ENCODE data around the gene CPT1C.
A peak's percentile ranks its signal among the peaks of the same experiment; 100 is the strongest.

The CPT1C gene

DNA sequence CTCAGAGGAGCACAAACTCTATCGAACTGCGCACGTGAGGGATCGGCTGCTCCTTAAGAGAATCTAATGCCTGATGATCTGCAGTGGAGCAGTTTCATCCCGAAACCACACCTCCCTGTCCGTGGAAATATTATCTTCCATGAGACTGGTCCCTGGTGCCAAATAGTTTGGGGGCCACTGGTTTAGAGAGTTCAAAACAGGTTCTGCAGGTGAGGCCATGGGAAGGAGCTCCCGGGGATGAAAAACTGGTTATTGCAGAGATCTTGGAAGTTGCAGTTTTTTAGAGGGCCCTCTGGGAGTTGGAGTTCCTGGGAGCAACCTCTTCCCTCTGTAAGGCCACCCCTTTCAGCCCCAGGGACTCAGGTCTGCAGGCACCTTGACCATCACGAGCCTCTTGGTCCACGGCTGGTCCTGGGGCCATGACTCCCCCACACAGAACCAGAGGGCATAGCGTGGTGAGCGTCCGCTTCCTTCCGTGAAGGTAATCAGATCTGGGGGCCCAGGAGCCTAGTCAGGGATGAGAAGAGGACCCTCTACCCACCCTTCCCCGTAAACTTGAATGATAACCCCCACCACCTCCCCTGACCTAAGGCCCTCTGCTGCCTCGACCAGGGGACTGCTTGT, 30.5 kb upstream of the CPT1C start:
- no peak for DNase-seq (ENCODE audit: low read depth)

DNA sequence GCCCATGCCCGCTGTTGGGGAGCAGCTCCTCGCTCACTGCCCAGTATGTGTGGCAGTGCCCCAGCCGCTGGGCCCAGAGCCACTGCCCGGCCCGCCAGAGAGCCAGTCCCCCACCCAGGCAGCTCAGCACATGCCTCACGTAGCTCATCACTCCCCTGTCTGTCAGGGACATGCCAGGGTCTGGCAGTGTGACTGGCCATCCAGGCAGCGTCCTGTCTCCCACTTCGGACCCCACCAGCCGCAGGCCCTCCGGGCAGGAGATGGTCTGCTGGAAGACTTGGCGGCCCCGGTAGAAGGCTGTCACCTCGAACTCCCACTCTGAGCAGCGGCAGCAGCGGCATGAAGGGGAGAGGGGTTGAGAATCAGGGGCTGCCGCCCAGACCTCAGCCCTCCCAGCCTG, 28.9 kb upstream of the CPT1C start:
- no peak for DNase-seq (ENCODE audit: low read depth)

DNA sequence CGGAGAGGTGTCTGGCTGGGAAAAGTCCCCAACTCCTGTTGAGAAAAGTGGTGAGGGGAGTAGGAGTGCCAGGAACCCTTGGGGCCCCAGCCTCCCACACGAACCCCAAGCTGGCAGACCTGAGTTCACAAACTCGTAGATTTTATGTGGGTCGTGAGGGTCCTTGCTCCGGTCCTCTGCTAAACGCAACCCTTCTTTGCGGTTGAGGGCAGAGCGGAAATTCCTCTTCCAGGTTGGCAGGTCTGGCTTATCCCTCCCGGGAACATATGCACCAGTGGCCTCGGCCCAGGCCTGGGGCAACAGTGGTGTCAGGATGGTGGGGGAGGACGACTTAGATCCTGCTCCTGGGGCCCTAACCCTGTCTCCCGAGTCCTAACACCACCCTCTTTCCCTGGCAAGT, 27.7 kb upstream of the CPT1C start:
- DNase-seq (ENCODE audit: low read depth): no peak

DNA sequence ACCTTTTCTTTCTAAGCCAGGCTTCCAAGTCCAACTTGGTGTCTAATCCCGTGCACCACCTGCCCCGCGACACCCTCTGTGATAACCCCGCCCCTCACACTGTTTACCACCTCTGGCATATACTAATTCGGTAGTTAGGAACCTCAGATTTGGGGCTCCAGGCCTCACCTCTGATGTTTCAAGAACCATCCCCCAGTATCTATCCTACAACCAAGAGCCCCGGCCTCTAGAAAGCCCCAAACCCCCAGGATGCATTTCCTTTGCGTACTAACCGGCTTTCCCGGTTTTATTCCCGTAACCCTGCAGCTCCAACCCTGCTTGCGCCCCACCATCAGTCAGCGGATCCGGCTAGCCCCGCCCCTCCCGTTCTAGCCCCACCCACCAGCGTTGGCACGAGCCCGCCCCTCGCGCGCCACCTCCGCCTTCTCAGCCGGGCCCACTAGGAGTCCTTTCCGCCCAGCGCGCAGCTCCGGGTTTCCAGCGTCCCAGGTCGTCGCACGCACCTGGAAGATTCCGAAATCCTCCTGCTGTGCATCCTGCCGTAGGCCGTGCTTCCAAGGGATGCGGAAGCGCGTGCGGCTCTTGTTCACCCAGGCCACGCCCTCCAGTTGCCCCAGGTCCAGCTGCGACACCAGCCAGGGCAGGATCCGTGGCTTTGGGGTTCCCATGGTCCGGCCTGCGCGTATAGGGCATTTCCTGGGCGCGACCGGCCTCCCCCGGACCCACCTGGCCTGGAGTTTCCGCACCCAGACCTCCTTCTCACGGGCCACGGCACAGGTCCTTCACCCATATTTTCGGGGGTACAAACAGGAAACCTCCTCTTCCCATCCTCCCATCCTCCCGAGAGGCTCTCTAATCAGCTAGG, 26.5 kb upstream of the CPT1C start:
- DNase-seq (ENCODE audit: low read depth): peak; percentile 75

DNA sequence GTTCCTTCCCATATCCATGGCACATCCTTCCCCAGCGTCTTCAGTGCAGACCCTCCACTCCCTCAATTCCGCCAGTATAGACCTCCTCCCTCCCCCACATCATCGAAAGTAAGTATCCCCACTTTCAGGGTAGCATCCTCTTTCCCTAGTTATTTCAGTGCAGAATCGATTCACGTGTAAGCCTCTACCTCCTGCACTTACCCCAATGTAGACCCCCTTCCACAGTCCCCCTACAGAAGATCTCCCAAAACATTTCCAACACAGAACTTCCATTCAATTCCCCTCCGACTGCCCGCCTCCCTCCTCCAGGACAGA, 25.9 kb upstream of the CPT1C start:
- DNase-seq (ENCODE audit: low read depth): no peak

DNA sequence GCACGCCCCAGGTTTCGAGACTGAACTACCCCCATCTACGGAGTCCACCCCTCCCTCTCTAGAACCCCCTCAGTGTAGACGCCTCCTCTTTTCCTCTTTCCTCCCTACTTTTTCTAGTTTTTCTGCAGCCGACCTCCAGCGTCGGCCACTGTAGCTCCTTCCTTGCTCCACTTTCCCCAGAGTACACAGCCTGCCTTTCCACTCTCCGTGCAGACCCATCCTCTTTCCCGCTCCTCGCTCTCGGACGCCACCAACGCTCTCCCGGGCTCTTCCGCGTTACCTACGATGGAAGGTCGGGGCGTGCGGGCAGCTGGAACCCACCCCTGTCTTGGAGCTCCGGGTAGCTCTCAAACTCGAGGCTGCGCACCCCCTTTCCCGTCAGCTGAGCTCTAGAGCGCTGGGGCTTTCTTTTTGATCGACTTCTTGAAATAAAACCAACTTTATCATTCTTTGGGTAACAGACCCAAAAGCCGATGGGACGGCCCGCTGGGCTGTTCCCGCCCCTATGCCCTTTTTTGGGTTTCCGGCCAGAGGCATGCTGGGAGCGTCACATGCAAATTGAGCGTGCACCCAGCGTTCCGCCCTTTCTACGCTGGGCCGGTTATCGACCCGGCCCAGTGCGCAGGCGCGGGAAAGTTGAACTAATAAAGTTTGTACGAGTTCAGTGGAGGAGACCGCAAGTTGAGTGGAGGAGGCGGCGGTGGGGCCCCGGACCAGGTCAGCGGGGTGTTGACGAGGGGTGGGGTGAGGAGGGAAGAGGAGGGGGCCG, 25.4 kb upstream of the CPT1C start, which contains the start of the genes BCL2L12 and IRF3:
Gene BCL2L12, plus strand, starts transcription at position 583 of the 769 bp plus-strand sequence. CDS start 760 bp downstream, outside the sequence.
Gene IRF3, minus strand, starts transcription at position 507 of the 769 bp plus-strand sequence. CDS start 1,019 bp downstream, outside the sequence.
- DNase-seq (ENCODE audit: low read depth): peak; percentile 94

DNA sequence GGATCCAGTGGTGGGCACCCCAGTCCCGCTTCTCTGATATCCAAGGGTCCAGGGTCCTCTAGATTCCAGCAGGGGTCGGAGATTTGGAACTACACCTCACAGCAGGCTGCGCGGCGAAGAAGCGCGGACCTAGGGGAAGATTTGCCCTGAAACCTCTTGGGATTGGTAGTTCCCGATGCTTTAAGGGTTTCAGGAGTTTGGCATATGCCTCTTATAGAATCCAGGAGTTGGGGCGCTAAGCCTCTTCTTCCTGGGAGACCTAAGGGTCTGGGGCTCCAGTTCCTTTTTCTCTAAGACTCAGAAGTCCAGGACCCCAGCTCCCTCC, 24.8 kb upstream of the CPT1C start:
- no peak for DNase-seq (ENCODE audit: low read depth)

DNA sequence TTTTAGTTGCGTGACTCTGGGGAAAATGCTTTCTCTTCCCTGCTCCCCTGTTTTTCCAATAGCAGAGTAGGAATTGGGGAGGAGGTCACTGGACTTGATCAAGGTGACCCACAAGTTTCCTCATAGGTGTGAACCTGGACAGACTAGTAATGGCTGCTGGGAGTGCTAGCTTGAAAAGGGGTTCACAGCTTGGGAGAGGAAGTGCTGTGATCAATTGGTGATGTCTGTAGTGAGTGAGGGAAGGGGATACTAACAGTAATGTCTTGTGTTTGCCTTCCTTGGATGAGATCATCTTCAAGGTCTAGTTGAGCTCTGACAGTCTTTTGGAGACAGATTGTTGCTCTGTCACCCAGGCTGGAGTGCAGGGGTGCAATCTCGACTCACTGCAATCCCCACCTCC, 23.4 kb upstream of the CPT1C start:
- no peak for DNase-seq (ENCODE audit: low read depth)

DNA sequence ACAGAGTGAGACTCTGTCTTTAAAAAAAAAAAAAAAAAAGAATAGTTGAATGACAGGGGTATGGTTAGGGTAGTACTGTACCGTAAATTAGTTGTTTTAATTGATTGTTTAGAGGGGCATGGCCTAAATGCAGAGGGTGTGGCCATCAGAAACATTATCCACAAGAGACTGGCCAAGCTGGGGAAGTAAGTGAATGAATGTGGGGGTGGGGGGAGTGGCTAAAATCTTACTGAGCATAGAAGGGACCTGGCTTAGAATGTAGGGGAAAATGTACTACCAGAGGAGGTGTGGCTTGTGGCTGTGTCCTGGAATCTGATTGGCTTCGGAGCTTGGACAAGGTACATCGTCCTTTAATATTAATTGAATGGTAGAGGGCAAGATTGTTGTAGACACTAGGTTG, 21.4 kb upstream of the CPT1C start:
- DNase-seq (ENCODE audit: low read depth): no peak

DNA sequence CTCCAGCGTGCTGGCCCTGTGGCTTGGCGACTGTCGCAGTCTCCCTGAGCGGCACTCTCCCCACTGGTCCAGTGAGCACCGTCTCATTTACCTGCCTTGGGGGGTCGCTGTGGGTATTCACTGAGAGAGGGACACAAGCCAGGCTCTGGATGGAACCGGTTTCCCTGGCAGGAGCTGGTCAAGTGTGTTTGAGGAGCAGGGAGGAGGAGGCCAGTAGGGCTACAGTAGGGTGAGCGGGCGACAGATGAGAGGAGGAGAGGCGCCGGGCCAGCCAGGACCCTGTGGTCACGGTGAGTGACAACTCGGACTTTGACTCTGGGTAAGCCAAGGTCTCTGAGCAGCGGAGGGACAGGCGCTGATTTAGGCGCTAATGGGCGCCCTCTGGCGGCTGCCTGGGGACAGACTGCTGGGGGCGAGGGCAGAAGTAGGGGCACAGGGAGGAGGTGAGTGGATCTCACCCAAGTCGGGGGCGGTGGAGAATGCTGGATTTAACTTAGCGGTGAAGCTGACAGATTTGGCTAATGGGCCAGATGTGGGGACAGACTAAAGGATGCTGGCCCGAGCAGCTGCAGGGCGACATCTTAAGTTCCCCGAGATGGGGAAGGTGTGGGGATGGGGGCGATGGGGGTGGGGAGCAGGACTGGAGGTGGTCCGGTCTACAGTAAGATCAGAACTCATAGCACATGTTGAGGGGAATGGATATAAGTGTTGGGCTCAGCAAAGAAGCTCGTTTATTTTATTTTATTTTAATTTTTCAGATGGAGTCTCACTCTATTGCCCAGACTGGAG, 18.6 kb upstream of the CPT1C start:
- DNase-seq (ENCODE audit: low read depth): peak; percentile 45

DNA sequence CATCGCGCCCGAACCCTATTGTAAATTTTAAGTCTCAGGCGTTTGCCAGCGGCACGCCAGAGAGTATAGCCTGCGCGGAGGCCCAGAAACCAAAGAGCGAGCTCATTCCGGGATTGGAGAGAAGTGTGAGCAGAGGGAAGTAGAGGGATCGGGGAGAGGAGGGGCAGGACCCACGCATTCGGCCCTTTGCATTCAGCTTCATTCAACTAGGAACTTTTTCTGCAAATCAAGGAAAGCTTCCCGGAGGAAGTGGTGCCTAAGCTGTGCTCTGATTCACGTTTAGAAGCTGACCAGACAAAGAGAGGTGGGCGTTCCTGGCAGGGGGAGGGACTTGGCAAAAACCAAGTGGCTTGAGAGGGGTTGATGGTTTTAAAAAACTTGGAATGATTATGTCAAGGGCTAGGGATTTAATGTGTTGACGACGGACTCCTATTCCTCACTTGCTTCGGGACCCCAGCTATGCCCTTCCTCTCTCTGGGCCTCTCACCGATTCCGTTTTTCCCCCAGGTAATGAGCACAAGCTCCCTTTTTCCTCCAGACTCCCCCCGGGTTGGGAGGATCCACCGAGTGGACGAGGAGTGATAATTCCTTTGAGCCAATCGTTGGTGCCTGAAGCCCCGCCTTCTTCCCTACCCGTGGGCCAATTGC, 14.7 kb upstream of the CPT1C start:
- peak; percentile 93 for DNase-seq (ENCODE audit: low read depth)

DNA sequence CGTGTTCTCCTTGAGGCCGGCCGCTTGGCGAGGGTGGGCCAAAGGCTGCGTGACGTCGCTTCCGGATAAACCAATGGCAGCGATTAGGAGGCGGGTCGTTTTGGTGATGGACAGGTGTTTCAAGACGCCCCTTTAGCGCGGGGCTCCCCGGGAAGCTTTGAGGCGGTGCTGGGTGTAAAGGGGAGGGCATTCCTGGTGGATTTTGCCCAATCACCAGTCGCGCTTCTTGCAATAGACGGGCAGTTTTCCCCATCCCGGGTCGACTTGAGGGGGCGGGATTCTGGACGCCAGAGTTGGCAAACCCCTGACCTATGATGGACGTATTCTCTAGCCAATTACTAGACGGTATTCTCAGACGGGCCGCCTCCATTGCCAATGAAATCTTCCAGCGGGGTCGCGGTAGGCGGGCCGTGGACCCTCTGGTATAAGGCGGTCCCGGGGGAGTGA, 14.1 kb upstream of the CPT1C start:
- DNase-seq (ENCODE audit: low read depth): peak; percentile 100

DNA sequence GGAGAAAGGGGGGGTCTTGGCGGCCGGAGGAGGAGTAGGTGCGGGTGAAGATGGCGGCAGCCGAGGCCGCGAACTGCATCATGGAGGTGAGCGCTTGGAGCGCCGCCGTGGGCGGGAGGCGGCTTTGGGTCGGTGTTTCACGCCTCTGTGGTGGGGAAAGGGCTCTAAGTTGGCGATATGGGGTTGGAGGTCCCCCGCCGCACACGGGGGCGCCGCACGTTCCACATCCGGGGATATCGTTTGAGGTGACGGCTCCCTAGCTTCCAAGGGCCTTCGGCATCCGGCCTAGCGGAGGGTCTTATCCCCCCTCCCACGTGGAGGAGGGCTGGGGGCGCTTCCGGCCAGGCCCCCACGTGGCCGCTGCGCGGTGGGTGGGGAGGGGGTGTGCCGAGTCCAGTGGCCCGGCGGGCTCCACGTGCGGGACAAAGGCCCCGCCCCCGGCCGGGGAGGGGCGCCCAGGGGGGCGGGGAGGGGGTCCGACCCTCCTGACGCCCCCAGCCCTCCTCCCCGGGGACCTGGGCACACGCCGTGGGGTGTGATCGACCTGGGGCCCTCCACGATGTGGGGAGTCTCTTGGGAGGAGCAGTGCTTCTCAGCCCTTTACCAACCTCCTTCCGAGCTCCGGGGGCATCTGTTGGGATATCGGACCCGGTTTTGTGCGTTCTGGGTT, 13.6 kb upstream of the CPT1C start, which contains the start of gene PRMT1:
Gene PRMT1, plus strand, starts transcription at position 41 of the 670 bp plus-strand sequence. Its CDS starts 10 bp downstream, at position 51.
- no peak for DNase-seq (ENCODE audit: low read depth)

DNA sequence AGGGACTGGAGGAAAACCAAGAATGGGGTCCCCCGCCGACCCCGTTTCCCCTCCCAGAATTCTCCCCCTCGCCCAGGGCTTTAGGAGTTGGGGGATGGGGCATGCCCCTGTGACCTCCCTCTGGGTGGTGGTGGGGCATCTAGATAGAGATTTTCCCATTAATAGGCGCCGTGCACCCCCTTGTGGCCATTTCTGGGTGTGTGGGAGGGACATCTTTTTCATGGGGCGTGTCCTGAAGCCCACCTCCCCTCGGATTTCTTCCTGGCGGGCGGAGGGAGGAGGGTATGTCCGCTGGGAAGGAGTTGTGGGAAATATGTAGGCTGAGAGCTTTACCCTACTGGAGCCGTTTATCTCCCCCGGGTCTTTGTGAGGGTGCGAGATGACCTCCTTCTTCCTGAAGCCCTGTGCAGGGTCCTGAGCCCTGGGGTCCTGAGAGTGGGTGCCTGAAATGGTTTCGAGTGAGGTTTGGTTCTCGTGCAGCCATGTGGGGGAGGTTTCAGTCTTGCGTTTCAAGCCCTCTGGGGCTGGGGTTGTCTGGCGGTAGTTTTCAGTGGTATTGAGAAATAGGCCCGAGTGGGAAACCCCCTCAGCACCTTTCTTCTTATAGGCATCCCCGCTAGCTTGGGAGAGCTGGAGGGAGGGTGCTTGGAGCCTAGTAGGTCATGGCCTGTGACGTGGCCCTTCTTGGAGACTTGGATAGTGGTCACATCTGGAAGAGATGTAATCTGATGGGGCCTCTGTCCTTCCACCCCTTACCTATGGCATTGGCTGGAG, 12.8 kb upstream of the CPT1C start:
- peak; percentile 32 for DNase-seq (ENCODE audit: low read depth)

DNA sequence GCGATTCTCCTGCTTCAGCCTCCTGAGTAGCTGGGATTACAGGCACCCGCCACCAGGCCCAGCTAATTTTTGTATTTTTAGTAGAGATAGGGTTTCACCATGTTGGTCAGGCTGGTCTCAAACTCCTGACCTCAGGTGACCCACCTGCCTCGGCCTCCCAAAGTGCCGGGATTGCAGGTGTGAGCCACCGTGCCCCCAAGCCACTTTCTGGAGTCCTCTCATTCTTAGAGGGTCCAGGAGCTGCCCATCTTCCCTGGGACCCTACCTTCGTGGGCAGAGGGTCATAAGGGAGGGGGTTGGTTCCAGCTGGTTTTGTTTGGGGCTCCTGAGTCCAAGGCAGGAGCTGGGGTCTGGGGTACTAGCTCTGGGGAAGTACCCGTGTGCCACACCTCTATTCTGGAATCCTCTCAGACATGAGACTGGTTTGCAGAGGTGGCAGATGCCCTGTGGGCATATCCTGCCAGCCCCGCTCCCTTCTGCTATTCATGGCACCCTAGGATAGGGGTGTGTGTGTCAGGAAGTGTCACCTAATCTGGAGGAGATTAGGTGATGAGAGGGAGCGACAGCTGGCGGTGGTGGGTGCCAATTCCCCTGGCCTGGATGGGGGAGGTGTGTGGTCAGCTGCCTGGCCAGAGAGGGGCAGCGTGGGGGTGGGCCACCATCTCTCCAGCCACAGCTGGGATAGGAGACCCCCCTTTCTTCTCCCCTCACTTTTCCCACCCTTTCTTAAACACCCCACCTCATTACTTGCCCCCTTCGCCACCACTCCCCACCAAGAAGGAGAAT, 11.7 kb upstream of the CPT1C start:
- no peak for DNase-seq (ENCODE audit: low read depth)

DNA sequence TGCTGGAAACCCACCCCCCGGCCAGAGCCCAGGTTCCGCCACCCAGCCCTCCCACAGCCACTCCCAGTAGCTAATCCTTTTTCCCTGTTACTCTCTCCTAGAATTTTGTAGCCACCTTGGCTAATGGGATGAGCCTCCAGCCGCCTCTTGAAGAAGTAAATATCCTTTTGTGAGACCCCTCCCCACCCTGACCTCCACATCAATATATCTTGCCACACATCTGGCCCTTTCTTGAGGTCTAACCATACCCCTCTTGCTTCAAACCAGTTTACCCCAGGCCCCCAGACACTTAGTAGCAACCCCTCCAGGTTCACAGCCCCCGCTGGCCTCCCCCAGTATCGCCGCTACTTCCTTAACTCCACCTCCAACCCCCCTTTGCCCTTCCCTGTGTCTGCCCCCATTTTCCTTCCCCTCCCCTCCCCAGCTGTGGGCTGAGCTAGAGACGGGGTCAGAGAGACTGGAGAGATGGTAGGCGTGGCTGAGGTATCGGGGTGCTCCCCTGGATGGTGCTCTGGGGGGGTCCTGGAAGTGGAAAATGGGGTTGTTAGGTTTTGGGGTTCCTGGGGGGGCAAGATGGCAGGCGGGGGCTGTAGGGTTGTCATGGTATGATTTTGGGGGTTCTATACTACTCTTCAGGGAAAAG, 11.0 kb upstream of the CPT1C start:
- no peak for DNase-seq (ENCODE audit: low read depth)

DNA sequence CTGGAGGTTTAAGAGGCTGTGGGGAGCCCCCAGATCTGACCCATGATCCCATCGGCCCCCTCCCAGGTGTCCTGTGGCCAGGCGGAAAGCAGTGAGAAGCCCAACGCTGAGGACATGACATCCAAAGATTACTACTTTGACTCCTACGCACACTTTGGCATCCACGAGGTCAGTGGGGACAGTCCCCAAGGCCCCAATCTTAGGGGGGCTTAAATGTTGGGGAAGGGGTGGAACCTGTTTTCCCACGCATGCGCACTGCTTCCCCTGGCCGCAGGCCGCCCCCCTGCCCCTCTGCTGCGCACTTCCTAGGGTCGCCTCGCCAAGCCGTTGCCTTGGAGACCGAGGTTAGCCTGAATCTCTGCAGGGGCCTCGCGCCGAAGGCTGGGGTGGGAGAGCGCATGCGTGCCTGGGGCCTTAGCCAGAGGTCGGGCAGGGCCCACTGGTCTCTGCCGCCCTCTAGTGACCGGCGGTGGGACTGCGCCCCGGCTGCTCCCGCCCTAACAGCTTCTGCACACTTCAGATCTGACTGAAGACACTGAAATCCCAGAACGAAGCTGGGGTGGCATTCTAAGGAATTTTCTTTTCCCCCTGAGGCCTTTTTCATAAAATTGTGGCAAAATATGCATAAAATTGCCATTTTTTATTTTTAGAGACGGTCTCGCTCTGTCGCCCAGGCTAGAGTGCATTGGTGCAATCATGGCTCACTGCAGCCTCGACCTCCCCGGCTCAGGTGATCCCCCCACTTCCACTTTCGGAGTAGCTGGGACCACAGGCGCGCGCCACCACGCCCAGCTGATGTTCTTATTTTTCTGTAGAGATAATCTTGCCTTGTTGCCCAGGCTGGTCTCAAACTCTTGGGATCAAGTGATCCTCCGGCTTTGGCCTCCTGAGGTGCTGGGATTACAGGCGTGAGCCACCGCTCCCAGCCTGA, 10.2 kb upstream of the CPT1C start:
- peak; percentile 74 for DNase-seq (ENCODE audit: low read depth)

DNA sequence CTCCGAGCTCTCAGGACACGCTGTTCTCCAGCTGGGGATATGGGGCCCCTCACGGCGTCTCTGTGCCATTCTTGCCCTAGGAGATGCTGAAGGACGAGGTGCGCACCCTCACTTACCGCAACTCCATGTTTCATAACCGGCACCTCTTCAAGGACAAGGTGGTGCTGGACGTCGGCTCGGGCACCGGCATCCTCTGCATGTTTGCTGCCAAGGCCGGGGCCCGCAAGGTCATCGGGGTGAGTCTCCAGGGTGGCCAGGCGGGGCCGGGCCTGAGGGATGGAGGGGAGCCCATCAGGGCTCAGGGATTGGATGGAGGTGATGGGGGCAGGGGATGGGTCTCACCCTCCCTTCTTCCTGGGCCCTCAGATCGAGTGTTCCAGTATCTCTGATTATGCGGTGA, 9.1 kb upstream of the CPT1C start:
- DNase-seq (ENCODE audit: low read depth): no peak

Measured in fibroblast of gingiva (primary cell).